ENCODE data around the gene ETV5. TPM values are rescaled to one million over a fixed set of nuclear protein-coding genes. Genes with fewer than 3 reads are reported as not detected.
"Not testable (repeated sequence)": the region's sequence is repeated elsewhere in the genome, so short reads cannot be mapped to it uniquely, and the experiment has no call there.

The ETV5 gene
- polyA plus RNA-seq, 2 donors, result 1.0 to 2.0 TPM

- H3K9me3 ChIP-seq (ENCODE audit: control insufficient read depth in 2 of 2, insufficient read depth in 1 of 2, low read depth in 1 of 2, low read length in 1 of 2), result peaks cover 0 to 2% of the 10 kb centered on the region in 2 donors
- no peak overlapping the region for H3K27ac ChIP-seq (ENCODE audit: low read depth in 2 of 2, low read length in 1 of 2)
- no peaks in the 10 kb centered on the region for H3K4me1 ChIP-seq (ENCODE audit: control insufficient read depth in 2 of 2, insufficient read depth in 2 of 2, low read length in 1 of 2)
- WGBS, 2 donors, result 89% methylated on average over 8 of the region's 8 CpGs
- H3K27me3 ChIP-seq (ENCODE audit: control insufficient read depth in 1 of 2, insufficient read depth in 2 of 2, low read length in 2 of 2), result no peaks in the 10 kb centered on the region
- no peaks in the 10 kb centered on the region for H3K36me3 ChIP-seq (ENCODE audit: control insufficient read depth in 2 of 2, insufficient read depth in 2 of 2, low read length in 1 of 2)
- H3K4me3 ChIP-seq (ENCODE audit: low read depth in 1 of 2, low read length in 2 of 2), result no peak overlapping the region
Measured at GRCh38 chr3:186021673-186022362, 87.1 kb downstream of the ETV5 start.

DNA sequence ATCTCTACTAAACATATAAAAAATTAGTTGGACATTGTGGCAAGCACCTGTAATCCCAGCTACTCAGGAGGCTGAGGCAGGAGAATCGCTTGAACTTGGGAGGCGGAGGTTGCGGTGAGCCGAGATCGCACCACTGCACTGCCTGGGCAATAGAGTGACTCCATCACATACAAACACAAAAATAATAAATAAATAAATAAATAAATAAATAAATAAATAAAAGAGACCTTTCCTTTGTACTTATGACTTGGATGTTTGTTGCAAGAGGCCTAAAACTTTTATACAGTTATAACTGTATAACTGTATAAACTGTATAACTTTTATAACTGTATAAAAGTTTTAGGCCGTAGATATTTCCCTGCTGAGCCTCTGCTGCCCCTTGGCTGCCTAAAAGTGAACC, 87.6 kb downstream of the ETV5 start:
- 95 to 96% methylated on average over 6 of the region's 6 CpGs for WGBS, 2 donors
- H3K4me1 ChIP-seq (ENCODE audit: control insufficient read depth in 2 of 2, insufficient read depth in 2 of 2, low read length in 1 of 2); H3K27me3 ChIP-seq (ENCODE audit: control insufficient read depth in 1 of 2, insufficient read depth in 2 of 2, low read length in 2 of 2); H3K4me3 ChIP-seq (ENCODE audit: low read depth in 1 of 2, low read length in 2 of 2); H3K9me3 ChIP-seq (ENCODE audit: control insufficient read depth in 2 of 2, insufficient read depth in 1 of 2, low read depth in 1 of 2, low read length in 1 of 2); H3K27ac ChIP-seq (ENCODE audit: low read depth in 2 of 2, low read length in 1 of 2); H3K36me3 ChIP-seq (ENCODE audit: control insufficient read depth in 2 of 2, insufficient read depth in 2 of 2, low read length in 1 of 2): not testable (repeated sequence)

- H3K27ac ChIP-seq (ENCODE audit: low read depth in 2 of 2, low read length in 1 of 2), result not testable (repeated sequence)
Measured at GRCh38 chr3:186019288-186019687, 89.6 kb downstream of the ETV5 start.

GRCh38 chr3:186014866-186015265, 94.0 kb downstream of the ETV5 start:
- no peaks in the 10 kb centered on the region for H3K27me3 ChIP-seq (ENCODE audit: control insufficient read depth in 1 of 2, insufficient read depth in 2 of 2, low read length in 2 of 2)
- no peaks in the 10 kb centered on the region for H3K4me1 ChIP-seq (ENCODE audit: control insufficient read depth in 2 of 2, insufficient read depth in 2 of 2, low read length in 1 of 2)
- H3K27ac ChIP-seq (ENCODE audit: low read depth in 2 of 2, low read length in 1 of 2), result no peak overlapping the region
- 71% methylated on average over 3 of the region's 3 CpGs for WGBS, 2 donors
- peaks cover 0 to 3% of the 10 kb centered on the region in 2 donors for H3K9me3 ChIP-seq (ENCODE audit: control insufficient read depth in 2 of 2, insufficient read depth in 1 of 2, low read depth in 1 of 2, low read length in 1 of 2)
- no peaks in the 10 kb centered on the region for H3K36me3 ChIP-seq (ENCODE audit: control insufficient read depth in 2 of 2, insufficient read depth in 2 of 2, low read length in 1 of 2)
- H3K4me3 ChIP-seq (ENCODE audit: low read depth in 1 of 2, low read length in 2 of 2), result no peak overlapping the region

More at GRCh38 chr3:186019288-186019687, 89.6 kb downstream of the ETV5 start:
- WGBS, 2 donors, result 70 to 81% methylated on average over 2 of the region's 2 CpGs
- H3K36me3 ChIP-seq (ENCODE audit: control insufficient read depth in 2 of 2, insufficient read depth in 2 of 2, low read length in 1 of 2); H3K27me3 ChIP-seq (ENCODE audit: control insufficient read depth in 1 of 2, insufficient read depth in 2 of 2, low read length in 2 of 2); H3K4me3 ChIP-seq (ENCODE audit: low read depth in 1 of 2, low read length in 2 of 2); H3K9me3 ChIP-seq (ENCODE audit: control insufficient read depth in 2 of 2, insufficient read depth in 1 of 2, low read depth in 1 of 2, low read length in 1 of 2); H3K4me1 ChIP-seq (ENCODE audit: control insufficient read depth in 2 of 2, insufficient read depth in 2 of 2, low read length in 1 of 2): not testable (repeated sequence)

GRCh38 chr3:186013312-186013711, 95.6 kb downstream of the ETV5 start:
- Histone ChIP-seq H3K36me3 (ENCODE audit: control insufficient read depth in 2 of 2, insufficient read depth in 2 of 2, low read length in 1 of 2) (no peaks in the 10 kb centered on the region), H3K27ac (ENCODE audit: low read depth in 2 of 2, low read length in 1 of 2) (no peak overlapping the region), H3K4me3 (ENCODE audit: low read depth in 1 of 2, low read length in 2 of 2) (no peak overlapping the region), H3K4me1 (ENCODE audit: control insufficient read depth in 2 of 2, insufficient read depth in 2 of 2, low read length in 1 of 2) (no peaks in the 10 kb centered on the region), H3K9me3 (ENCODE audit: control insufficient read depth in 2 of 2, insufficient read depth in 1 of 2, low read depth in 1 of 2, low read length in 1 of 2) (peaks cover 0 to 3% of the 10 kb centered on the region in 2 donors), H3K27me3 (ENCODE audit: control insufficient read depth in 1 of 2, insufficient read depth in 2 of 2, low read length in 2 of 2) (no peaks in the 10 kb centered on the region)
- WGBS, 2 donors, result 70 to 71% methylated on average over 7 of the region's 7 CpGs

DNA sequence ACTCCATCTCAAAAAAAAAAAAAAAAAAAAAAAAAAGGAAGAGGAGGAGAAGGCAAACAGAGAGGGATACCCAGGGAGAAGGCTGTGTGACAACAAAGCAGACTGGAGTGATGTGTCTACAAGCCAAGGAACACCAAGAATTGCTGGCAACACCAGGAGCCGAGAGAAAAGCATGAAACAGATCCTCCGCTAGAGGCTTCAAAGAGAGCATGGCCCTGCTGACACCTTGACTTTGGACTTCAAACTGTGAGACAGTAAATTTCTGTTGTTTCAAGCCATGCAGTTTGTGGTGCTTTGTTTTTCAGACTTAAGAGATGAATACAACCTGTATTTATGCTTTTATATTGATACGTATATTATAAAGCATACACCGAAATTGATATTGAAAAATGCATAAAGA, 96.8 kb downstream of the ETV5 start:
- peaks cover 0 to 3% of the 10 kb centered on the region in 2 donors for H3K9me3 ChIP-seq (ENCODE audit: control insufficient read depth in 2 of 2, insufficient read depth in 1 of 2, low read depth in 1 of 2, low read length in 1 of 2)

GRCh38 chr3:186004671-186005070, 104.2 kb downstream of the ETV5 start:
- Histone ChIP-seq H3K4me1 (ENCODE audit: control insufficient read depth in 2 of 2, insufficient read depth in 2 of 2, low read length in 1 of 2) (no peaks in the 10 kb centered on the region), H3K4me3 (ENCODE audit: low read depth in 1 of 2, low read length in 2 of 2) (no peak overlapping the region), H3K36me3 (ENCODE audit: control insufficient read depth in 2 of 2, insufficient read depth in 2 of 2, low read length in 1 of 2) (no peaks in the 10 kb centered on the region), H3K9me3 (ENCODE audit: control insufficient read depth in 2 of 2, insufficient read depth in 1 of 2, low read depth in 1 of 2, low read length in 1 of 2) (no peaks in the 10 kb centered on the region), H3K27me3 (ENCODE audit: control insufficient read depth in 1 of 2, insufficient read depth in 2 of 2, low read length in 2 of 2) (no peaks in the 10 kb centered on the region), H3K27ac (ENCODE audit: low read depth in 2 of 2, low read length in 1 of 2) (no peak overlapping the region)
- WGBS, 2 donors, result 90 to 91% methylated on average over 7 of the region's 7 CpGs

More for the DNA sequence above, 96.8 kb downstream of the ETV5 start:
- Histone ChIP-seq H3K36me3 (ENCODE audit: control insufficient read depth in 2 of 2, insufficient read depth in 2 of 2, low read length in 1 of 2) (no peaks in the 10 kb centered on the region), H3K4me3 (ENCODE audit: low read depth in 1 of 2, low read length in 2 of 2) (no peak overlapping the region), H3K4me1 (ENCODE audit: control insufficient read depth in 2 of 2, insufficient read depth in 2 of 2, low read length in 1 of 2) (no peaks in the 10 kb centered on the region), H3K27me3 (ENCODE audit: control insufficient read depth in 1 of 2, insufficient read depth in 2 of 2, low read length in 2 of 2) (no peaks in the 10 kb centered on the region), H3K27ac (ENCODE audit: low read depth in 2 of 2, low read length in 1 of 2) (no peak overlapping the region)
- WGBS, 2 donors, result 84 to 95% methylated on average over 4 of the region's 4 CpGs

DNA sequence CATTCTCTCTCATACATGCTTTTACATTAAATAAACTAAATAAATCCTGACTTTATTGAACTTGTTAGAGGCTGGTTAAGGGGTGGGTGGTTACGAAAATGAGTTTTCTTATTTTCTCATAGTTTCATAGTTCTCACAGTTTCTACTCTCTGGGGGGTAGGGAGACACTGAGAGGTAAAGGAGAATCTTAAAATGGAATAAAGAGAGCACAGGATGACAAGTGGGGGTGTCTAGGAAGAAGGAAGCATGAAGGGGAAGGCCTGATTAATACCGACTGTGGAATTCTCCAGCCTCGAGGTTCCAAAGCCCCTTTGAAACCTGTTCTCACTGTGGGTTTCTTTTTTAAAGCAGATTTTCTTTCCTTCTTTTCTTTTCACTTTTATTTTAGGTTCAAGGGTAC, 104.7 kb downstream of the ETV5 start:
- WGBS, 2 donors, result 47 to 53% methylated on average over 3 of the region's 3 CpGs
- H3K9me3 ChIP-seq (ENCODE audit: control insufficient read depth in 2 of 2, insufficient read depth in 1 of 2, low read depth in 1 of 2, low read length in 1 of 2), result no peaks in the 10 kb centered on the region
- H3K4me3 ChIP-seq (ENCODE audit: low read depth in 1 of 2, low read length in 2 of 2), result no peak overlapping the region
- H3K27ac ChIP-seq (ENCODE audit: low read depth in 2 of 2, low read length in 1 of 2), result no peak overlapping the region
- no peaks in the 10 kb centered on the region for H3K4me1 ChIP-seq (ENCODE audit: control insufficient read depth in 2 of 2, insufficient read depth in 2 of 2, low read length in 1 of 2)
- no peaks in the 10 kb centered on the region for H3K36me3 ChIP-seq (ENCODE audit: control insufficient read depth in 2 of 2, insufficient read depth in 2 of 2, low read length in 1 of 2)
- H3K27me3 ChIP-seq (ENCODE audit: control insufficient read depth in 1 of 2, insufficient read depth in 2 of 2, low read length in 2 of 2), result no peaks in the 10 kb centered on the region

DNA sequence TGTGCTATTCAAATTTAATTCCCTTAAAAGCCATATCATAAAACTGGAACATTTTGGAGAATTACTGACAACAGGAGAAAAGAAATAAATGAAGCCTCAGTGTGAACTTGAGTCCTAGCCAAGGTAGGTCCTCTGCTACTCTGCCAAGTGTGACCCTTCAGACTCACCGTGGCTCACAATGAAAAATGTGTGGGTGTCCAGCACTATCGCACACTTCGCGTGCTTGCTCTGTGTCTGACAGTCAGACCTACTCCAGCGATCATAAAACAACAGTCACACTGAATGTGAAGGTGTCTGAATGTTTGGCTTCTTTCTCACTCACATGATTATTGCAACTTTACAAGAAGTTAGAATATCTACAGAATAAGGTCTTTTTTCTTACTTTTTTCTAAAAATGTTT, 105.3 kb downstream of the ETV5 start:
- Histone ChIP-seq H3K4me1 (ENCODE audit: control insufficient read depth in 2 of 2, insufficient read depth in 2 of 2, low read length in 1 of 2) (no peaks in the 10 kb centered on the region), H3K4me3 (ENCODE audit: low read depth in 1 of 2, low read length in 2 of 2) (no peak overlapping the region), H3K27me3 (ENCODE audit: control insufficient read depth in 1 of 2, insufficient read depth in 2 of 2, low read length in 2 of 2) (no peaks in the 10 kb centered on the region), H3K36me3 (ENCODE audit: control insufficient read depth in 2 of 2, insufficient read depth in 2 of 2, low read length in 1 of 2) (no peaks in the 10 kb centered on the region), H3K27ac (ENCODE audit: low read depth in 2 of 2, low read length in 1 of 2) (no peak overlapping the region), H3K9me3 (ENCODE audit: control insufficient read depth in 2 of 2, insufficient read depth in 1 of 2, low read depth in 1 of 2, low read length in 1 of 2) (no peaks in the 10 kb centered on the region)
- 58 to 60% methylated on average over 5 of the region's 5 CpGs for WGBS, 2 donors

- H3K4me3 ChIP-seq (ENCODE audit: low read depth in 1 of 2, low read length in 2 of 2), result no peak overlapping the region
- WGBS, 2 donors, result 51 to 55% methylated on average over 3 of the region's 3 CpGs
- no peak overlapping the region for H3K27ac ChIP-seq (ENCODE audit: low read depth in 2 of 2, low read length in 1 of 2)
- H3K27me3 ChIP-seq (ENCODE audit: control insufficient read depth in 1 of 2, insufficient read depth in 2 of 2, low read length in 2 of 2), result no peaks in the 10 kb centered on the region
- H3K36me3 ChIP-seq (ENCODE audit: control insufficient read depth in 2 of 2, insufficient read depth in 2 of 2, low read length in 1 of 2), result no peaks in the 10 kb centered on the region
- H3K4me1 ChIP-seq (ENCODE audit: control insufficient read depth in 2 of 2, insufficient read depth in 2 of 2, low read length in 1 of 2), result no peaks in the 10 kb centered on the region
- H3K9me3 ChIP-seq (ENCODE audit: control insufficient read depth in 2 of 2, insufficient read depth in 1 of 2, low read depth in 1 of 2, low read length in 1 of 2), result no peaks in the 10 kb centered on the region
Measured at GRCh38 chr3:186002884-186003472, 105.9 kb downstream of the ETV5 start.

All from esophagus (tissue), 2 donors.